Measurements from ENCODE around the gene POLR3H. TPM values are rescaled to one million over a fixed set of nuclear protein-coding genes. Genes with fewer than 3 reads are reported as not detected.
A peak's percentile ranks its signal among the peaks of the same experiment; 100 is the strongest.
"Not testable (repeated sequence)": the region's sequence is repeated elsewhere in the genome, so short reads cannot be mapped to it uniquely, and the experiment has no call there.

Gene POLR3H
- total RNA-seq, 2 donors from 2014 or later, result 27.8 to 29.1 TPM

DNA sequence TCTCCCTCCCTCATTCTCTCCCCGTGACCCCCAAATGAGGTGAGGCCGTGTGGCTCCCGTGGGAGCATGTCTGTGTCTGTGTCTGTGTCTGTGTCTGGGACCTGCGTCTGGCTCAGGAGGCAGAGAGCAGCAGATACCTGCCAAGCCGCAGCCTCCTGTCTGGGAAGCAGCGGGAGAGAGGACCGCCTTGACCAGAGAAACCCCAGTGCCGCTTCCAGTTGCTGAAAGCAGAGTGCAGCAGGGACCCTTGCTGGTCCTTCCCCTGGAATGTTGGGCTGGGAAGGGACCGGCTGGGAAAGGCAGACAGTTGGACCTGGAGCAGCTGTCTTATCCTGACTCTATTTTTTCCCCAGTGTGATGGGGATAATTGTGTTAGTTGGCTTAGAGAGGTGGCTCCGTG is 17.1 kb upstream of the POLR3H start:
- Histone ChIP-seq H3K4me1 (replicated peaks) (no peaks in the 10 kb centered on the region), H3K36me3 (no peaks in the 10 kb centered on the region), H3K4me3 (peak overlapping the region; percentile 24 to 26), H3K27ac (peak overlapping the region; percentile 67 to 71), H3K27me3 (replicated peaks; ENCODE audit: insufficient read depth) (peaks cover 2% of the 10 kb centered on the region), H3K9me3 (no peaks in the 10 kb centered on the region)
- intact Hi-C loops (cut with DNase I), result no loop called here
- no peak for DNase-seq (ENCODE audit: low spot score)
- WGBS, result 33% methylated on average over 10 of the region's 10 CpGs
- TF ChIP-seq POLR2AphosphoS5 (IDR thresholded peaks at IDR 0.05), result no peak
- TF ChIP-seq POLR2A (IDR thresholded peaks at IDR 0.05), result no peak
- TF ChIP-seq CTCF (IDR thresholded peaks at IDR 0.05), result no peak

GRCh38 chr22:41560095-41560471 is 15.8 kb upstream of the POLR3H start:
- intact Hi-C loops (cut with DNase I), result no loop called here
- H3K27me3 ChIP-seq (replicated peaks; ENCODE audit: insufficient read depth), result peaks cover 2% of the 10 kb centered on the region
- no peaks in the 10 kb centered on the region for H3K36me3 ChIP-seq
- no peaks in the 10 kb centered on the region for H3K9me3 ChIP-seq
- H3K4me1 ChIP-seq (replicated peaks), result no peaks in the 10 kb centered on the region
- no peak for DNase-seq (ENCODE audit: low spot score)
- 52% methylated on average over 6 of the region's 6 CpGs for WGBS
- peak overlapping the region; percentile 47 to 67 for H3K27ac ChIP-seq
- no peak overlapping the region for H3K4me3 ChIP-seq
- no peak for TF ChIP-seq POLR2A (IDR thresholded peaks at IDR 0.05)
- TF ChIP-seq POLR2AphosphoS5 (IDR thresholded peaks at IDR 0.05), result no peak
- TF ChIP-seq CTCF (IDR thresholded peaks at IDR 0.05), result no peak

DNA sequence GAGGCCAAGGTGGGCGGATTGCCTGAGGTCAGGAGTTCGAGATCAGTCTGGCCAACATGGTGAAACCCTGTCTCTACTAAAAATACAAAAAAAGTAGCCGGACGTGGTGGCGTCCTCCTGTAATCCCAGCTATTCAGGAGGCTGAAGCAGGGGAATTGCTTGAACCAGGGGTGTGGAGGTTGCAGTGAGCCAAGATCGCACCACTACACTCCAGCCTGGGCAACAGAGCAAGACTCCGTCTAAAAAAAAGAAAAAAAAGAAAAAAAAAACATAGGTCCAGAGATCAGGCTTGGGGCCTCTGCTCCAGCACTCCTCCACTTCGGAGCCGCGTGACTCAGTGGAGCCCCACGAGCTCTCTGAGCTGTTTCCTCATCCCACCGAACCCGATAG is 14.0 kb upstream of the POLR3H start:
- WGBS, result 93% methylated on average over 13 of the region's 13 CpGs
- H3K9me3 ChIP-seq; intact Hi-C loops (cut with DNase I); H3K36me3 ChIP-seq; H3K27me3 ChIP-seq (replicated peaks; ENCODE audit: insufficient read depth); H3K4me1 ChIP-seq (replicated peaks); H3K4me3 ChIP-seq; DNase-seq (ENCODE audit: low spot score); H3K27ac ChIP-seq: not testable (repeated sequence)

GRCh38 chr22:41557401-41558240 is 13.4 kb upstream of the POLR3H start:
- no peak overlapping the region for H3K4me3 ChIP-seq
- no peaks in the 10 kb centered on the region for H3K36me3 ChIP-seq
- intact Hi-C loops (cut with DNase I), result no loop called here
- no peaks in the 10 kb centered on the region for H3K9me3 ChIP-seq
- TF ChIP-seq POLR2A (IDR thresholded peaks at IDR 0.05) (no peak), CTCF (IDR thresholded peaks at IDR 0.05) (no peak), POLR2AphosphoS5 (IDR thresholded peaks at IDR 0.05) (no peak)
- WGBS, result 38% methylated on average over 19 of the region's 19 CpGs
- H3K27ac ChIP-seq, result peak overlapping the region in 1 of 2 donors; percentile 58
- no peak for DNase-seq (ENCODE audit: low spot score)
- H3K27me3 ChIP-seq (replicated peaks; ENCODE audit: insufficient read depth), result peaks cover 2% of the 10 kb centered on the region
- H3K4me1 ChIP-seq (replicated peaks), result no peaks in the 10 kb centered on the region

- peak overlapping the region in 1 of 2 donors; percentile 49 for H3K27ac ChIP-seq
Measured at GRCh38 chr22:41556561-41556960, 12.3 kb upstream of the POLR3H start.

More at GRCh38 chr22:41556561-41556960, 12.3 kb upstream of the POLR3H start:
- 89% methylated on average over 10 of the region's 10 CpGs for WGBS
- TF ChIP-seq CTCF (IDR thresholded peaks at IDR 0.05) (no peak), POLR2A (IDR thresholded peaks at IDR 0.05) (no peak), POLR2AphosphoS5 (IDR thresholded peaks at IDR 0.05) (no peak)
- intact Hi-C loops (cut with DNase I), result no loop called here
- Histone ChIP-seq H3K9me3 (no peaks in the 10 kb centered on the region), H3K4me1 (replicated peaks) (no peaks in the 10 kb centered on the region), H3K27me3 (replicated peaks; ENCODE audit: insufficient read depth) (peaks cover 2% of the 10 kb centered on the region), H3K36me3 (no peaks in the 10 kb centered on the region), H3K4me3 (no peak overlapping the region)
- no peak for DNase-seq (ENCODE audit: low spot score)
